Hematopoietic multipotent progenitor cell treated with erythropoietin and hydrocortisone succinate and interleukin-3 and kit ligand, for 15 days (in vitro differentiated cells): ENCODE results near the gene ZBTB7C.

Experiments used
- DNase-seq: peaks from one replicate; pipeline ENCODE4 v3.0.0-alpha.2; 2015; ENCODE audit warnings: low spot score

The ZBTB7C gene

GRCh38 chr18:48017635-48018034 lies 391.5 kb downstream of the ZBTB7C start:
- no peak for DNase-seq

GRCh38 chr18:48013162-48013561 lies 396.0 kb downstream of the ZBTB7C start:
- no peak for DNase-seq

GRCh38 chr18:48011926-48012465 lies 397.2 kb downstream of the ZBTB7C start:
- DNase-seq, result no peak

- DNase-seq, result no peak
Measured at GRCh38 chr18:48010264-48010663, 398.9 kb downstream of the ZBTB7C start.

GRCh38 chr18:48009116-48009745 lies 400.0 kb downstream of the ZBTB7C start:
- no peak for DNase-seq

- DNase-seq, result peak; percentile 4
Measured at GRCh38 chr18:48007955-48008701, 401.1 kb downstream of the ZBTB7C start.

GRCh38 chr18:48007381-48007780 lies 401.8 kb downstream of the ZBTB7C start:
- no peak for DNase-seq

- no peak for DNase-seq
Measured at GRCh38 chr18:48006415-48007175, 402.6 kb downstream of the ZBTB7C start.

- no peak for DNase-seq
Measured at GRCh38 chr18:48004577-48004976, 404.6 kb downstream of the ZBTB7C start.

- DNase-seq, result no peak
Measured at GRCh38 chr18:48003426-48004349, 405.5 kb downstream of the ZBTB7C start.

- DNase-seq, result no peak
Measured at GRCh38 chr18:48002933-48003365, 406.2 kb downstream of the ZBTB7C start.

GRCh38 chr18:48000701-48001100 lies 408.5 kb downstream of the ZBTB7C start:
- no peak for DNase-seq

- DNase-seq, result no peak
Measured at GRCh38 chr18:47999801-48000248, 409.4 kb downstream of the ZBTB7C start.

- peak; percentile 6 for DNase-seq
Measured at GRCh38 chr18:47997338-47997780, 411.8 kb downstream of the ZBTB7C start.

- no peak for DNase-seq
Measured at GRCh38 chr18:47996091-47996541, 413.1 kb downstream of the ZBTB7C start.

- no peak for DNase-seq
Measured at GRCh38 chr18:47995654-47996053, 413.5 kb downstream of the ZBTB7C start.

- no peak for DNase-seq
Measured at GRCh38 chr18:47993409-47993808, 415.8 kb downstream of the ZBTB7C start.

- DNase-seq, result no peak
Measured at GRCh38 chr18:47992976-47993375, 416.2 kb downstream of the ZBTB7C start.

- no peak for DNase-seq
Measured at GRCh38 chr18:47992266-47992665, 416.9 kb downstream of the ZBTB7C start.

GRCh38 chr18:47990981-47991380 lies 418.2 kb downstream of the ZBTB7C start:
- DNase-seq, result no peak

- no peak for DNase-seq
Measured at GRCh38 chr18:47987388-47987699, 421.8 kb downstream of the ZBTB7C start.
